ENCODE measurements around the gene TEX38. TPM values are rescaled to one million over a fixed set of nuclear protein-coding genes. Genes with fewer than 3 reads are reported as not detected.

Gene TEX38
- total and polyA plus RNA-seq, 12 donors: 0.11 to 0.54 (median 0.30) TPM; not detected in 8

GRCh38 chr1:46646331-46646730, 25.3 kb upstream of the TEX38 start:
- Histone ChIP-seq H3K36me3 (replicated peaks in 1 of 2) (no peaks in the 10 kb centered on the region), H3K27me3 (no peaks in the 10 kb centered on the region), H3K4me3 (no peak overlapping the region), H3K4me1 (replicated peaks in 1 of 2) (peaks cover 4 to 25% of the 10 kb centered on the region in 2 donors), H3K27ac (peak overlapping the region in 1 of 5 donors; percentile 2), H3K9me3 (replicated peaks in 1 of 3) (no peaks in the 10 kb centered on the region)
- intact Hi-C loops (cut with DNase I): no loop called here
- TF ChIP-seq CTCF (IDR thresholded peaks at IDR 0.05) (no peak), POLR2A (IDR thresholded peaks at IDR 0.05) (no peak)
- DNase-seq: no peak
- WGBS, 4 donors: 44 to 58% (median 55%) methylated on average over 1 of the region's 1 CpG

- H3K36me3 ChIP-seq (replicated peaks in 1 of 2): no peaks in the 10 kb centered on the region
Observed at GRCh38 chr1:46646844-46647243, 24.8 kb upstream of the TEX38 start.

GRCh38 chr1:46647611-46648010, 24.0 kb upstream of the TEX38 start:
- Histone ChIP-seq H3K4me3 (no peak overlapping the region), H3K4me1 (replicated peaks in 1 of 2) (peaks cover 3 to 25% of the 10 kb centered on the region in 2 donors), H3K27me3 (no peaks in the 10 kb centered on the region), H3K9me3 (replicated peaks in 1 of 3) (no peaks in the 10 kb centered on the region), H3K36me3 (replicated peaks in 1 of 2) (no peaks in the 10 kb centered on the region), H3K27ac (no peak overlapping the region)
- 98 to 100% (median 99%) methylated on average over 3 of the region's 3 CpGs for WGBS, 4 donors
- no peak for DNase-seq
- intact Hi-C loops (cut with DNase I): no loop called here
- TF ChIP-seq CTCF (IDR thresholded peaks at IDR 0.05) (no peak), POLR2A (IDR thresholded peaks at IDR 0.05) (no peak)

More at GRCh38 chr1:46646844-46647243, 24.8 kb upstream of the TEX38 start:
- 84 to 92% (median 89%) methylated on average over 2 of the region's 2 CpGs for WGBS, 4 donors
- intact Hi-C loops (cut with DNase I): no loop called here
- peaks cover 4 to 25% of the 10 kb centered on the region in 2 donors for H3K4me1 ChIP-seq (replicated peaks in 1 of 2)
- H3K27ac ChIP-seq: no peak overlapping the region
- DNase-seq: no peak
- no peak overlapping the region for H3K4me3 ChIP-seq
- no peaks in the 10 kb centered on the region for H3K9me3 ChIP-seq (replicated peaks in 1 of 3)
- TF ChIP-seq CTCF (IDR thresholded peaks at IDR 0.05): no peak
- no peak for TF ChIP-seq POLR2A (IDR thresholded peaks at IDR 0.05)
- no peaks in the 10 kb centered on the region for H3K27me3 ChIP-seq

GRCh38 chr1:46649764-46650163, 21.9 kb upstream of the TEX38 start:
- Histone ChIP-seq H3K36me3 (replicated peaks in 1 of 2) (peaks cover 0 to 6% of the 10 kb centered on the region in 2 donors), H3K4me1 (replicated peaks in 1 of 2) (peaks cover 0 to 10% of the 10 kb centered on the region in 2 donors), H3K27me3 (no peaks in the 10 kb centered on the region), H3K27ac (no peak overlapping the region), H3K4me3 (no peak overlapping the region), H3K9me3 (replicated peaks in 1 of 3) (no peaks in the 10 kb centered on the region)
- intact Hi-C loops (cut with DNase I): no loop called here
- no peak for DNase-seq
- 96 to 99% (median 98%) methylated on average over 2 of the region's 2 CpGs for WGBS, 4 donors
- TF ChIP-seq CTCF (IDR thresholded peaks at IDR 0.05) (no peak), POLR2A (IDR thresholded peaks at IDR 0.05) (no peak)
